Spinal cord (tissue), 10 donors: Measurements from ENCODE around the gene RUBCNL. TPM values are rescaled to one million over a fixed set of nuclear protein-coding genes. Genes with fewer than 3 reads are reported as not detected.
"Not testable (repeated sequence)": the region's sequence is repeated elsewhere in the genome, so short reads cannot be mapped to it uniquely, and the experiment has no call there.

Source experiments
- DNase-seq, 6 donors: peaks; one replicate each; pipeline versions ENCODE4 v3.0.0 to v3.0.0-alpha.2; 2013 to 2015; ENCODE audit warnings: low spot score in 6 of 6, low read depth in 4 of 6
- H3K27ac ChIP-seq: one replicate; pipeline ENCODE4 v1.5.1; 2013; ENCODE audit warnings: low read depth, low read length, control low read depth
- H3K27me3 ChIP-seq: one replicate; pipeline ENCODE4 v1.6.1; 2013; ENCODE audit warnings: low read length; ENCODE audit not compliant: control insufficient read depth, insufficient read depth
- H3K36me3 ChIP-seq: one replicate; pipeline ENCODE4 v1.6.1; 2013; ENCODE audit warnings: low read length; ENCODE audit not compliant: control insufficient read depth, insufficient read depth
- H3K4me1 ChIP-seq: one replicate; pipeline ENCODE4 v1.6.1; 2013; ENCODE audit warnings: low read length; ENCODE audit not compliant: control insufficient read depth, insufficient read depth
- H3K4me3 ChIP-seq: one replicate; pipeline ENCODE4 v1.5.1; 2013; ENCODE audit warnings: low read depth, low read length, control low read depth
- H3K9me3 ChIP-seq: one replicate; pipeline ENCODE4 v1.6.1; 2013; ENCODE audit warnings: low read length; ENCODE audit not compliant: control insufficient read depth, insufficient read depth
- WGBS: methylation state at CpG from one replicate; pipeline ENCODE4 v1.1.5; 2013; ENCODE audit warnings: missing lambda C conversion rate; ENCODE audit not compliant: insufficient coverage; 5-methylcytosine and 5-hydroxymethylcytosine counted together
- long read RNA-seq, 4 donors: transcript quantifications; one replicate each; lab custom pipeline, GENCODE V29; 2026
- polyA plus RNA-seq, 2 donors: library from polyadenylated mRNA; unstranded; fragments of 120-200 nt; gene quantifications; one replicate each; pipeline ENCODE4 v1.2.1, GENCODE V29; 2013; ENCODE audit not compliant: insufficient read length in 2 of 2
- total RNA-seq, 2 donors: library from RNA; depleted of rRNA in 1 of 2; stranded (reverse); fragments of 120-200 nt in 1 of 2; fragments of >200 nt in 1 of 2; gene quantifications; one replicate each; pipeline versions ENCODE4 v1.2.3 to v1.2.4, GENCODE V29; 2013 to 2014
- donor health status: healthy.

Gene RUBCNL
- 1 to 10 TPM; 5.6 to 8.7 TPM for total RNA-seq
- 1 to 10 TPM; 6.7 to 7.7 TPM for polyA plus RNA-seq
- long read RNA-seq, donor 1, result 0 reads
- long read RNA-seq, donor 2, partial matches to known transcripts, result 0 of 2 reads
- long read RNA-seq, donor 2, other reads (novel, unspliced or antisense), result 0 of 2 reads
- long read RNA-seq, donor 3, result 0 reads
- long read RNA-seq, donor 4, result 0 reads

GRCh38 chr13:46387064-46387851, at the start of gene RUBCNL:
RUBCNL (minus strand) TSS chr13:46387252; CDS start chr13:46372475, 14,777 bp downstream.
- Histone ChIP-seq H3K4me1 (peaks cover 28% of the 10 kb centered on the region), H3K27me3 (peaks cover 28% of the 10 kb centered on the region), H3K4me3 (peak within 1 kb of the TSS; percentile 52), H3K36me3 (no peaks in the 10 kb centered on the region), H3K27ac (peak within 1 kb of the TSS; percentile 52), H3K9me3 (no peaks in the 10 kb centered on the region)
- DNase-seq, result peak in 3 of 6 donors; percentile 26 to 79 (median 70)
- WGBS, result 2% methylated on average over 65 of the region's 70 CpGs

GRCh38 chr13:46429558-46429957, 42.5 kb upstream of the RUBCNL start:
- H3K27me3 ChIP-seq, H3K36me3 ChIP-seq, H3K4me3 ChIP-seq, H3K9me3 ChIP-seq, DNase-seq, H3K27ac ChIP-seq, H3K4me1 ChIP-seq: not testable (repeated sequence)
- WGBS, result no CpG with 5 or more reads among the region's 2 CpGs

GRCh38 chr13:46405457-46405856, 18.4 kb upstream of the RUBCNL start:
- no peak for DNase-seq
- Histone ChIP-seq H3K4me3 (no peak overlapping the region), H3K4me1 (peaks cover 2% of the 10 kb centered on the region), H3K27ac (no peak overlapping the region), H3K36me3 (no peaks in the 10 kb centered on the region), H3K9me3 (peaks cover 3% of the 10 kb centered on the region), H3K27me3 (no peaks in the 10 kb centered on the region)

DNA sequence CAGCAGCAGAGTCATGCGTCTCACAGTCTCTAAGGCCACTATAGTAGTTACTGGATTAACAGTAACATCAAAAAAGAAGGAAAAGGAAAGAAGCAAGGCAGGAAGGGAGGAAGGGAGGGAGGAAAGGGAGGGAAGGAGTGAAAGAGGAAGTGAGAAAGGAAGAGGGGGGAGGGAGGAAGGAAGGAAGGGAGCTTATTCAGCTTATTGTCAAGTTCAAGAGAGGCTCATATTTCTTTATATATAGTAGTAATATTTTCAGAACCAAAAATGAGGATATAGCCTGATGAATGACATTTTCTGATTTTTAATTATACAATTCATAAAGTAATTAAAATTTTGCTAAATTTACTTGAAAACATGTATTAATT, 17.7 kb upstream of the RUBCNL start:
- DNase-seq, result no peak
- H3K9me3 ChIP-seq, result peaks cover 3% of the 10 kb centered on the region
- no peaks in the 10 kb centered on the region for H3K36me3 ChIP-seq
- no peaks in the 10 kb centered on the region for H3K27me3 ChIP-seq
- peaks cover 2% of the 10 kb centered on the region for H3K4me1 ChIP-seq
- H3K4me3 ChIP-seq, result no peak overlapping the region
- WGBS, result no CpG with 5 or more reads among the region's 1 CpG
- H3K27ac ChIP-seq, result no peak overlapping the region

GRCh38 chr13:46403851-46404732, 17.0 kb upstream of the RUBCNL start:
- no peak overlapping the region for H3K27ac ChIP-seq
- WGBS, result 89% methylated on average over 4 of the region's 8 CpGs
- peaks cover 3% of the 10 kb centered on the region for H3K9me3 ChIP-seq
- H3K4me1 ChIP-seq, result peaks cover 2% of the 10 kb centered on the region
- H3K36me3 ChIP-seq, result no peaks in the 10 kb centered on the region
- H3K27me3 ChIP-seq, result no peaks in the 10 kb centered on the region
- H3K4me3 ChIP-seq, result no peak overlapping the region
- no peak for DNase-seq

GRCh38 chr13:46402178-46402577, 15.1 kb upstream of the RUBCNL start:
- 85% methylated on average over 2 of the region's 2 CpGs for WGBS
- Histone ChIP-seq H3K36me3 (no peaks in the 10 kb centered on the region), H3K27ac (no peak overlapping the region), H3K4me1 (peaks cover 2% of the 10 kb centered on the region), H3K27me3 (no peaks in the 10 kb centered on the region), H3K9me3 (peaks cover 3% of the 10 kb centered on the region), H3K4me3 (no peak overlapping the region)
- DNase-seq, result no peak

DNA sequence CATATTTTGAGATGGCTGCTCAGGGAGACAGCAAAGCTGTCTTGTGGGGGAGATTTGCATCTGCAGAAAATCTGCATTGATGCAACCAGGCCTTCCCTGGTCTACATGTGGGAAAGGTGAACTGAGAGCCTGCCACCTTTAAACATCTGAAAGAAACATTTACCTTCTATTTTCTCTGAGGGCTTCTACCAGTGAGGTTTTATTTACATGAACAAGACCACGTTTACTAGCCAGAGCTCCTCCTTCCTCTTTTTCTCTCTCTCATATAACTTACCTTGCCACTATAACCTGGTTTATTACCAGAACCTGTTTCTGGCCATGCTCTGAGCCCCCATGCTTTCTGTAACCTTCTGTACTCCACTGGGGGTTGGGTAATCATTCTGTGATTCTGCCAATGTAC, 14.4 kb upstream of the RUBCNL start:
- Histone ChIP-seq H3K9me3 (peaks cover 3% of the 10 kb centered on the region), H3K4me3 (no peak overlapping the region), H3K27ac (no peak overlapping the region), H3K4me1 (peaks cover 2% of the 10 kb centered on the region), H3K36me3 (no peaks in the 10 kb centered on the region), H3K27me3 (no peaks in the 10 kb centered on the region)
- no peak for DNase-seq
- 67% methylated on average over 1 of the region's 1 CpG for WGBS

DNA sequence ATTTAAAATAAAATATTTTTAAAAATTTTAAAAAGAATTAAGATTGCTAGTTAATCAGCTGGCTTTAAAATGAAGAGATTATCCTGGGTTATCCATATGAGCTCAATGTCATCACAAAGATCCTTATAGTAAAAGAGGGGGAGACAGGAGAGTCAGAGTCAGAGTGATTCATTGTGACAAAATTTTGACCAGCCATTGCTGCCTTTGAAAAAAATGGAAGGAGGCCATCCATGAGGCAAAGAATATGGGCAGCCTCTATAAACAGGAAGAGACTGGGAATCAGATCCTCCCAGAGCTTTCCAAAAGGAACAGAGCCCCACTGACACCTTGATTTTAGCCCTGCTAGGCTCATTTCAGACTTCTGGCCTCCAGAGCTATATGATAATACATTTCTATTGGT, 9.3 kb upstream of the RUBCNL start:
- H3K4me1 ChIP-seq, result peaks cover 2% of the 10 kb centered on the region
- no peak for DNase-seq
- no peak overlapping the region for H3K4me3 ChIP-seq
- H3K27ac ChIP-seq, result no peak overlapping the region
- no peaks in the 10 kb centered on the region for H3K27me3 ChIP-seq
- no peaks in the 10 kb centered on the region for H3K36me3 ChIP-seq
- no peaks in the 10 kb centered on the region for H3K9me3 ChIP-seq

DNA sequence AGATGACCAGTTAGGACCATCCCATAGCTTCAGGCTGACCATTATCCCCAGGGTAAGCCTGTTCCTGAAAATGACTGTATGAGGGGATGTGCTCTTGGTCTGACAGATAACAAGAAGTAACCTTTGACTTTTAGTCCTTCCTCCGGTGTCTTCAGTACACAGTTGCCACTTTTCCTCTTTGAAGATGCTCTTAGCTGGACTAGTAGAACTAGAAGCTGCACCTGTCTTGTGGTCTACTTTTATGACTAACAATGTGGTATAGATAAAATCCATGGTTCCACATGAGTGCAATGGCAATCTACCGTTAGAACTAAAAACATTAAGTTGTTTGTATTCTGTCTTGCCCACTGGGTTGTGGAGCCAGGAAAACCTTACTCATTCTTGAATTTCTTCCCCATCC, 5.9 kb upstream of the RUBCNL start:
- no CpG with 5 or more reads among the region's 2 CpGs for WGBS
- Histone ChIP-seq H3K27me3 (peaks cover 5% of the 10 kb centered on the region), H3K9me3 (no peaks in the 10 kb centered on the region), H3K27ac (no peak overlapping the region), H3K36me3 (no peaks in the 10 kb centered on the region), H3K4me1 (peaks cover 14% of the 10 kb centered on the region), H3K4me3 (no peak overlapping the region)
- no peak for DNase-seq
